K562 (cell line): Measurements from ENCODE around the gene CLEC12A. TPM values are rescaled to one million over a fixed set of nuclear protein-coding genes. Genes with fewer than 3 reads are reported as not detected.

Source experiments
- ATAC-seq: fragments of 200-7000 bp; cut with Tn5 transposase; 3 replicates; pipeline ENCODE4 v1.9.1; 2020; ENCODE audit warnings: moderate library complexity
- BruUV-seq: library from RNA; stranded (reverse); fragments of 400-500 nt; replicated peaks from 2 replicates; lab custom pipeline; 2021; lab: Mats Ljungman, UMichigan
- CTCF ChIA-PET: fragments of 300-600 bp; formaldehyde crosslinking; extraction: SDS; loops from one replicate; lab custom pipeline; 2021; ENCODE audit warnings: low intra/inter-chr PET ratio; lab: Yijun Ruan, JAX
- POLR2A ChIA-PET: fragments of 300-600, 350-650 bp; sonication (Branson Sonifier 250); formaldehyde crosslinking; extraction: SDS; loops from one replicate; lab custom pipeline; 2021; ENCODE audit warnings: antibody characterized with exemption, inconsistent platforms; lab: Yijun Ruan, JAX
- DNase-seq, 4 experiments: peaks; one replicate each; pipeline versions ENCODE4 v3.0.0 to v3.0.0-alpha.2; 2011 to 2018; ENCODE audit warnings: low spot score in 3 of 4, mixed read lengths in 3 of 4; ENCODE audit errors: extremely low read depth in 1 of 4
- FAIRE-seq: peaks from 2 replicates; lab custom pipeline; 2011; peaks lifted over from hg19 to GRCh38; lab: Jason Lieb, UNC
- H2AFZ ChIP-seq: 2 replicates; pipeline ENCODE4 v1.6.0; 2011; ENCODE audit warnings: low read depth, low read length, control low read depth, inconsistent platforms
- H3K27ac ChIP-seq: fragments of 200-600 bp; 3 replicates; pipeline ENCODE4 v1.8.0; 2011; ENCODE audit warnings: low read depth, mild to moderate bottlenecking, control low read depth, inconsistent platforms, low read length, moderate library complexity, mixed read lengths; ENCODE audit errors: extremely low read depth
- H3K27me3 ChIP-seq, 2 experiments: fragments of 300-600 bp in 1 of 2; 2 replicates in 1 of 2; 3 replicates in 1 of 2; pipeline versions ENCODE4 v1.6.0 to v1.8.0; 2011; ENCODE audit warnings: inconsistent platforms in 2 of 2, low read length in 2 of 2, mild to moderate bottlenecking in 1 of 2, mixed read lengths in 1 of 2, moderate library complexity in 1 of 2; ENCODE audit not compliant: control insufficient read depth in 2 of 2, insufficient read depth in 2 of 2
- H3K36me3 ChIP-seq: fragments of 300-600 bp; 3 replicates; pipeline ENCODE4 v1.8.0; 2011; ENCODE audit warnings: mild to moderate bottlenecking, low read length, inconsistent platforms; ENCODE audit not compliant: control insufficient read depth, insufficient read depth
- H3K4me1 ChIP-seq, 2 experiments: fragments of 200-600 bp in 1 of 2; replicated peaks in 1 of 2; 2 replicates in 1 of 2; 3 replicates in 1 of 2; pipeline versions ENCODE4 v1.5.1 to v1.8.0; 2011; ENCODE audit warnings: inconsistent platforms in 2 of 2, low read length in 2 of 2, mild to moderate bottlenecking in 1 of 2, mixed read lengths in 1 of 2, moderate library complexity in 1 of 2; ENCODE audit not compliant: control insufficient read depth in 2 of 2, insufficient read depth in 2 of 2
- H3K4me2 ChIP-seq: 2 replicates; pipeline ENCODE4 v1.6.1; 2011; ENCODE audit warnings: low read length, control low read depth, inconsistent platforms, mixed read lengths; ENCODE audit not compliant: insufficient read depth
- H3K4me3 ChIP-seq: fragments of 200-600 bp; sonication (generic), shearing (Covaris generic); 2 replicates; pipeline ENCODE4 v1.5.1; 2016; ENCODE audit warnings: control low read depth, inconsistent platforms
- H3K79me2 ChIP-seq: fragments of 200-600 bp; 3 replicates; pipeline ENCODE4 v1.8.0; 2011; ENCODE audit warnings: low read length, inconsistent platforms; ENCODE audit not compliant: control insufficient read depth, insufficient read depth
- H3K9ac ChIP-seq, 2 experiments: 2 replicates each; pipeline versions ENCODE4 v1.6.0 to v1.6.1; 2011; ENCODE audit warnings: low read depth in 2 of 2, low read length in 2 of 2, control low read depth in 1 of 2, inconsistent platforms in 1 of 2, mild to moderate bottlenecking in 1 of 2, mixed read lengths in 1 of 2; ENCODE audit not compliant: insufficient read depth in 1 of 2
- H3K9me1 ChIP-seq: one replicate; pipeline ENCODE4 v1.6.0; 2011; ENCODE audit warnings: inconsistent platforms, mild to moderate bottlenecking, low read length, moderate library complexity; ENCODE audit not compliant: control insufficient read depth, insufficient read depth
- H3K9me3 ChIP-seq: replicated peaks from 2 replicates; pipeline ENCODE4 v1.5.1; 2011; ENCODE audit warnings: low read depth, low read length, inconsistent platforms; ENCODE audit not compliant: control insufficient read depth, insufficient read depth
- H4K20me1 ChIP-seq: replicated peaks from 2 replicates; pipeline ENCODE4 v1.6.1; 2011; ENCODE audit warnings: low read length, inconsistent platforms, mixed read lengths; ENCODE audit not compliant: control insufficient read depth, insufficient read depth
- BACH1 ChIP-seq: fragments of 200-800 bp; sonication (Bioruptor generic); IDR thresholded peaks from 2 replicates; pipeline ENCODE4 v1.6.1; 2016; ENCODE audit warnings: missing genetic modification characterization, missing compliant biosample characterization
- BRD9 ChIP-seq: fragments of 450-650 bp; IDR thresholded peaks from 2 replicates; pipeline ENCODE4 v1.6.1; 2018; ENCODE audit warnings: low read depth; ENCODE audit not compliant: partially characterized antibody
- C11orf30 ChIP-seq: fragments of 450-650 bp; IDR thresholded peaks from 2 replicates; pipeline ENCODE4 v1.6.1; 2016; ENCODE audit warnings: low read depth, mild to moderate bottlenecking
- COPS2 ChIP-seq: fragments of 450-650 bp; conservative IDR thresholded peaks from 2 replicates; pipeline ENCODE4 v1.6.1; 2016; ENCODE audit warnings: mild to moderate bottlenecking, moderate library complexity
- GATA2 ChIP-seq: sonication (generic); formaldehyde crosslinking; IDR thresholded peaks from 2 replicates; pipeline ENCODE4 v1.4.0; 2020; ENCODE audit warnings: mild to moderate bottlenecking, missing genetic modification reagents
- KDM1A ChIP-seq, 2 experiments: fragments of 450-650 bp; IDR thresholded peaks; 2 replicates each; pipeline ENCODE4 v1.6.1; 2016; ENCODE audit warnings: mild to moderate bottlenecking in 2 of 2
- MIER1 ChIP-seq: fragments of 450-650 bp; IDR thresholded peaks from 2 replicates; pipeline ENCODE4 v1.6.1; 2016; ENCODE audit warnings: antibody characterized with exemption, mild to moderate bottlenecking, low read depth
- PRPF4 ChIP-seq: fragments of 200-400 bp; formaldehyde crosslinking; IDR thresholded peaks from one replicate; pipeline ENCODE4 v1.6.1; 2017; ENCODE audit warnings: low read length, low read depth, mild to moderate bottlenecking; ENCODE audit not compliant: insufficient read depth, poor library complexity, severe bottlenecking
- RBM39 ChIP-seq: fragments of 200-400 bp; formaldehyde crosslinking; optimal IDR thresholded peaks from 2 replicates; pipeline ENCODE3; 2018; ENCODE audit warnings: low read depth, low read length
- RHOXF2B ChIP-seq: fragments of 250-450 bp; sonication (Bioruptor Pico); conservative IDR thresholded peaks from 2 replicates; pipeline ENCODE4 v1.5.1; 2021
- RUNX1 ChIP-seq: sonication (generic); IDR thresholded peaks from 2 replicates; pipeline ENCODE4 v1.6.1; 2016; ENCODE audit warnings: antibody characterized with exemption, low read depth
- SAFB ChIP-seq: fragments of 200-400 bp; formaldehyde crosslinking; IDR thresholded peaks from 2 replicates; pipeline ENCODE4 v1.6.1; 2017; ENCODE audit warnings: low read depth, low read length, borderline replicate concordance
- SUPT5H ChIP-seq: fragments of 450-650 bp; IDR thresholded peaks from 2 replicates; pipeline ENCODE4 v1.6.1; 2016
- TAF7 ChIP-seq: fragments of 450-650 bp; IDR thresholded peaks from 2 replicates; pipeline ENCODE4 v1.6.1; 2016; ENCODE audit warnings: missing genetic modification characterization, missing compliant biosample characterization
- TCF15 ChIP-seq: fragments of 250-450 bp; sonication (Bioruptor Pico); IDR thresholded peaks from 2 replicates; pipeline ENCODE4 v1.8.0; 2022; ENCODE audit warnings: moderate library complexity, mild to moderate bottlenecking, inconsistent platforms
- TFAP4 ChIP-seq: sonication (generic); formaldehyde crosslinking; IDR thresholded peaks from 2 replicates; pipeline ENCODE4 v1.8.0; 2022; ENCODE audit warnings: missing genetic modification reagents, mild to moderate bottlenecking, moderate library complexity, borderline replicate concordance
- ZC3H8 ChIP-seq: fragments of 450-650 bp; IDR thresholded peaks from 2 replicates; pipeline ENCODE4 v1.6.1; 2017
- ZKSCAN8 ChIP-seq: fragments of 200-800 bp; sonication (Bioruptor generic); IDR thresholded peaks from 2 replicates; pipeline ENCODE4 v1.6.1; 2016; ENCODE audit warnings: missing genetic modification characterization, missing compliant biosample characterization
- ZNF24 ChIP-seq: fragments of 450-650 bp; IDR thresholded peaks from 2 replicates; pipeline ENCODE4 v1.6.1; 2016
- WGBS: fragments of 100-300 bp; shearing (Covaris generic); methylation state at CpG from one replicate; pipeline ENCODE4 v1.1.6; 2016; ENCODE audit warnings: low coverage, mixed read lengths; ENCODE audit not compliant: insufficient coverage; ENCODE audit errors: missing lambda C conversion rate; 5-methylcytosine and 5-hydroxymethylcytosine counted together
- in situ Hi-C: fragments of 300-500 bp; cut with MboI; formaldehyde crosslinking; loops from 4 replicates; pipeline ENCODE4 v1.15.0; 2018; ENCODE audit warnings: inconsistent platforms, mixed read lengths
- intact Hi-C: fragments of 100-400 bp; cut with micrococcal nuclease; formaldehyde crosslinking; loops from 2 replicates; pipeline ENCODE4 v1.14.2; 2022
- polyA plus RNA-seq, 8 experiments: library from polyadenylated mRNA; depleted of rRNA in 4 of 8; stranded (reverse) in 5 of 8; unstranded in 3 of 8; fragments of >200 nt; fragmentation: Nextera tagmentation in 2 of 8; fragmentation: Illumina TruSeq in 1 of 8; extraction: Ambion mirVana in 2 of 8; extraction: Trizol in 1 of 8; gene quantifications; 2 replicates each; pipeline versions ENCODE4 v1.2.1 to v1.2.3, GENCODE V29; 2011 to 2014; ENCODE audit warnings: inconsistent platforms in 1 of 8, missing spikeins in 1 of 8
- total RNA-seq, 7 experiments: library from RNA; depleted of rRNA in 6 of 7; stranded (reverse); fragments of >200 nt in 6 of 7; fragmentation: Illumina TruSeq in 2 of 7; extraction: Trizol in 2 of 7; gene quantifications; 2 replicates each; pipeline versions ENCODE4 v1.2.1 to v1.2.3, GENCODE V29; 2011 to 2021; ENCODE audit warnings: low replicate concordance in 1 of 7
- TF ChIP-seq, protein P1 (sequence below), 2 experiments: fragments of 450-650 bp; IDR thresholded peaks; 2 replicates each; pipeline ENCODE4 v1.6.1; 2018; ENCODE audit warnings: mild to moderate bottlenecking in 2 of 2, low read depth in 1 of 2; ENCODE audit not compliant: partially characterized antibody in 2 of 2

The CLEC12A gene
- total and polyA plus RNA-seq, 9 of the 15 experiments (the other 6 are each of a cell fraction or from before 2014, with no cell fraction given) = not detected

GRCh38 chr12:9991876-9992275 lies 20.7 kb downstream of the CLEC12A start (continued):
- no peak for TF ChIP-seq KDM1A (IDR thresholded peaks at IDR 0.05)
- no peak for TF ChIP-seq PRPF4
- no peak for TF ChIP-seq BRD9
- TF ChIP-seq RUNX1 = no peak
- no peak for TF ChIP-seq SUPT5H
- no peak for TF ChIP-seq C11orf30
- TF ChIP-seq ZC3H8 = no peak
- no peak for TF ChIP-seq MIER1

GRCh38 chr12:9992296-9992695 lies 21.1 kb downstream of the CLEC12A start:
- DNase-seq (no peak), ATAC-seq (no peak), FAIRE-seq (no peak)
- Histone ChIP-seq H3K27ac (no peak overlapping the region), H3K79me2 (no peaks in the 10 kb centered on the region), H3K9ac (no peak overlapping the region), H2AFZ (no peak overlapping the region), H3K4me2 (no peak overlapping the region), H3K4me3 (no peak overlapping the region), H3K9me3 (no peaks in the 10 kb centered on the region), H3K27me3 (no peaks in the 10 kb centered on the region), H4K20me1 (no peaks in the 10 kb centered on the region), H3K9me1 (no peaks in the 10 kb centered on the region), H3K4me1 (no peaks in the 10 kb centered on the region), H3K36me3 (no peaks in the 10 kb centered on the region)
- BruUV-seq = no TSS peak
- 2% methylated on average over 4 of the region's 4 CpGs for whole genome bisulfite sequencing
- POLR2A ChIA-PET = no interaction called here
- in situ Hi-C loops (no loop called here), intact Hi-C loops (loop anchor here (10.0 kb wide), 1 partner anchor 57 kb away; the partner anchor contains the start of gene CLEC2A)
- CTCF ChIA-PET = no interaction called here
- no peak for TF ChIP-seq GATA2 (CRISPR knock-in tag)
- no peak for TF ChIP-seq ZNF24
- TF ChIP-seq RHOXF2B (CRISPR knock-in tag) = no peak
- no peak for TF ChIP-seq SAFB
- no peak for TF ChIP-seq TFAP4
- TF ChIP-seq ZKSCAN8 (CRISPR knock-in tag) = no peak
- TF ChIP-seq COPS2 = no peak
- TF ChIP-seq, protein P1, sequence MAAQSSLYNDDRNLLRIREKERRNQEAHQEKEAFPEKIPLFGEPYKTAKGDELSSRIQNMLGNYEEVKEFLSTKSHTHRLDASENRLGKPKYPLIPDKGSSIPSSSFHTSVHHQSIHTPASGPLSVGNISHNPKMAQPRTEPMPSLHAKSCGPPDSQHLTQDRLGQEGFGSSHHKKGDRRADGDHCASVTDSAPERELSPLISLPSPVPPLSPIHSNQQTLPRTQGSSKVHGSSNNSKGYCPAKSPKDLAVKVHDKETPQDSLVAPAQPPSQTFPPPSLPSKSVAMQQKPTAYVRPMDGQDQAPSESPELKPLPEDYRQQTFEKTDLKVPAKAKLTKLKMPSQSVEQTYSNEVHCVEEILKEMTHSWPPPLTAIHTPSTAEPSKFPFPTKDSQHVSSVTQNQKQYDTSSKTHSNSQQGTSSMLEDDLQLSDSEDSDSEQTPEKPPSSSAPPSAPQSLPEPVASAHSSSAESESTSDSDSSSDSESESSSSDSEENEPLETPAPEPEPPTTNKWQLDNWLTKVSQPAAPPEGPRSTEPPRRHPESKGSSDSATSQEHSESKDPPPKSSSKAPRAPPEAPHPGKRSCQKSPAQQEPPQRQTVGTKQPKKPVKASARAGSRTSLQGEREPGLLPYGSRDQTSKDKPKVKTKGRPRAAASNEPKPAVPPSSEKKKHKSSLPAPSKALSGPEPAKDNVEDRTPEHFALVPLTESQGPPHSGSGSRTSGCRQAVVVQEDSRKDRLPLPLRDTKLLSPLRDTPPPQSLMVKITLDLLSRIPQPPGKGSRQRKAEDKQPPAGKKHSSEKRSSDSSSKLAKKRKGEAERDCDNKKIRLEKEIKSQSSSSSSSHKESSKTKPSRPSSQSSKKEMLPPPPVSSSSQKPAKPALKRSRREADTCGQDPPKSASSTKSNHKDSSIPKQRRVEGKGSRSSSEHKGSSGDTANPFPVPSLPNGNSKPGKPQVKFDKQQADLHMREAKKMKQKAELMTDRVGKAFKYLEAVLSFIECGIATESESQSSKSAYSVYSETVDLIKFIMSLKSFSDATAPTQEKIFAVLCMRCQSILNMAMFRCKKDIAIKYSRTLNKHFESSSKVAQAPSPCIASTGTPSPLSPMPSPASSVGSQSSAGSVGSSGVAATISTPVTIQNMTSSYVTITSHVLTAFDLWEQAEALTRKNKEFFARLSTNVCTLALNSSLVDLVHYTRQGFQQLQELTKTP (IDR thresholded peaks at IDR 0.05; ENCODE audit: low read depth in 1 of 2, partially characterized antibody in 2 of 2) = no peak
- TF ChIP-seq BACH1 (tag) = no peak
- TF ChIP-seq TAF7 (tag) = no peak
- no peak for TF ChIP-seq RBM39
- TF ChIP-seq TCF15 (CRISPR knock-in tag) = no peak
